Panc1 (cell line): ENCODE measurements around the gene ATP10A. TPM values are rescaled to one million over a fixed set of nuclear protein-coding genes. Genes with fewer than 3 reads are reported as not detected.

Experiments used
- ATAC-seq: fragments of 200-7000 bp; cut with Tn5 transposase; 2 replicates; pipeline ENCODE4 v1.9.1; 2020; ENCODE audit warnings: mild to moderate bottlenecking, moderate library complexity
- BruUV-seq: library from RNA; stranded (reverse); fragments of 400-500 nt; replicated peaks from 2 replicates; lab custom pipeline; 2021; lab: Mats Ljungman, UMichigan
- CTCF ChIA-PET: fragments of 300-600 bp; sonication (Branson Sonifier 250); formaldehyde crosslinking; loops from one replicate; lab custom pipeline; 2022; ENCODE audit warnings: antibody characterized with exemption; lab: Charles Lee
- POLR2A ChIA-PET: fragments of 300-600 bp; sonication (Branson Sonifier 250); formaldehyde crosslinking; loops from one replicate; lab custom pipeline; 2022; ENCODE audit warnings: antibody characterized with exemption; lab: Charles Lee
- DNase-seq: peaks from one replicate; pipeline ENCODE4 v3.0.0-alpha.2; 2010; ENCODE audit warnings: low read depth, low spot score
- H3K27ac ChIP-seq: 2 replicates; pipeline ENCODE4 v1.5.1; 2011; ENCODE audit warnings: mild to moderate bottlenecking, low read length, inconsistent platforms
- H3K27me3 ChIP-seq: fragments of 200-500 bp; sonication (Bioruptor generic); 2 replicates; pipeline ENCODE4 v1.6.0; 2014; ENCODE audit warnings: low read length, inconsistent platforms; ENCODE audit not compliant: control insufficient read depth, insufficient read depth
- H3K36me3 ChIP-seq: fragments of 200-500 bp; sonication (Bioruptor generic); 2 replicates; pipeline ENCODE4 v1.5.1; 2014; ENCODE audit warnings: inconsistent platforms, mild to moderate bottlenecking, low read length, moderate library complexity; ENCODE audit not compliant: control insufficient read depth, insufficient read depth
- H3K4me1 ChIP-seq: 2 replicates; pipeline ENCODE4 v1.5.1; 2011; ENCODE audit warnings: inconsistent platforms, mild to moderate bottlenecking, low read length, moderate library complexity; ENCODE audit not compliant: control insufficient read depth, insufficient read depth
- H3K4me3 ChIP-seq, 2 experiments: 2 replicates each; pipeline ENCODE4 v1.5.1; 2011 to 2012; ENCODE audit warnings: low read depth in 2 of 2, low read length in 2 of 2, mild to moderate bottlenecking in 2 of 2, inconsistent platforms in 1 of 2, moderate library complexity in 1 of 2
- H3K9me3 ChIP-seq: fragments of 200-500 bp; sonication (Bioruptor generic); 2 replicates; pipeline ENCODE4 v1.5.1; 2014; ENCODE audit warnings: low read depth, mild to moderate bottlenecking, inconsistent platforms, low read length, moderate library complexity; ENCODE audit not compliant: control insufficient read depth, insufficient read depth
- CTCF ChIP-seq: fragments of 450-650 bp; IDR thresholded peaks from 2 replicates; pipeline ENCODE4 v1.5.1; 2017; ENCODE audit warnings: mild to moderate bottlenecking
- POLR2AphosphoS5 ChIP-seq: IDR thresholded peaks from 2 replicates; pipeline ENCODE4 v1.6.1; 2012; ENCODE audit warnings: mild to moderate bottlenecking, low read depth, low read length, moderate library complexity
- REST ChIP-seq, 2 experiments: IDR thresholded peaks; 2 replicates each; pipeline ENCODE4 v1.6.1; 2011 to 2012; ENCODE audit warnings: low read depth in 2 of 2, control low read depth in 1 of 2, low read length in 1 of 2, mild to moderate bottlenecking in 1 of 2, moderate library complexity in 1 of 2; ENCODE audit not compliant: insufficient read depth in 1 of 2
- SIN3A ChIP-seq: IDR thresholded peaks from 2 replicates; pipeline ENCODE4 v1.6.1; 2012; ENCODE audit warnings: low read depth, mild to moderate bottlenecking, low read length, moderate library complexity, borderline replicate concordance; ENCODE audit not compliant: insufficient read depth
- TCF7L2 ChIP-seq: IDR thresholded peaks from 2 replicates; pipeline ENCODE4 v1.6.1; 2011; ENCODE audit warnings: mild to moderate bottlenecking, low read depth, low read length, inconsistent platforms
- in situ Hi-C: cut with HindIII; loops from 2 replicates; pipeline ENCODE4 v1.10.0; 2016; ENCODE audit warnings: low sequenced_read_pairs, low pct_unique_long_range_greater_than_20kb
- intact Hi-C: fragments of 100-400 bp; cut with micrococcal nuclease; formaldehyde crosslinking; loops from one replicate; pipeline ENCODE4 v1.10.0; 2022; ENCODE audit not compliant: unreplicated experiment
- total RNA-seq: library from RNA; stranded (reverse); gene quantifications from one replicate; pipeline ENCODE4 v1.2.1, GENCODE V29; 2021; ENCODE audit not compliant: unreplicated experiment

Gene ATP10A
- total RNA-seq, 1 experiment from 2014 or later, result 0.31 TPM

GRCh38 chr15:25688166-25688565 lies 175.0 kb downstream of the ATP10A start:
- POLR2A ChIA-PET, result no interaction called here
- ATAC-seq (no peak), DNase-seq (no peak)
- Histone ChIP-seq H3K36me3 (no peaks in the 10 kb centered on the region), H3K27me3 (no peaks in the 10 kb centered on the region), H3K9me3 (no peaks in the 10 kb centered on the region), H3K4me1 (no peaks in the 10 kb centered on the region), H3K4me3 (no peak overlapping the region), H3K27ac (no peak overlapping the region)
- CTCF ChIA-PET, result no interaction called here
- BruUV-seq, result no TSS peak
- TF ChIP-seq POLR2AphosphoS5 (no peak), SIN3A (no peak), TCF7L2 (no peak), REST (IDR thresholded peaks at IDR 0.05; ENCODE audit: insufficient read depth in 1 of 2, low read depth in 2 of 2, low read length in 1 of 2) (no peak), CTCF (no peak)
- in situ Hi-C loops, result no loop called here
- intact Hi-C loops, result loop anchor here (10.0 kb wide), 1 partner anchor 183 kb away; no protein-coding TSS in a partner anchor

- in situ Hi-C loops (no loop called here), intact Hi-C loops (loop anchor here (10.0 kb wide), 1 partner anchor 183 kb away; no protein-coding TSS in a partner anchor)
- Histone ChIP-seq H3K27me3 (no peaks in the 10 kb centered on the region), H3K4me3 (no peak overlapping the region), H3K27ac (no peak overlapping the region), H3K4me1 (no peaks in the 10 kb centered on the region), H3K9me3 (no peaks in the 10 kb centered on the region), H3K36me3 (no peaks in the 10 kb centered on the region)
- ChIA-PET POLR2A (no interaction called here), CTCF (no interaction called here)
- ATAC-seq, result no peak
- TF ChIP-seq REST (IDR thresholded peaks at IDR 0.05; ENCODE audit: insufficient read depth in 1 of 2, low read depth in 2 of 2, low read length in 1 of 2) (no peak), SIN3A (no peak), TCF7L2 (no peak), CTCF (no peak), POLR2AphosphoS5 (no peak)
- no TSS peak for BruUV-seq
- no peak for DNase-seq
These were observed 175.4 kb downstream of the ATP10A start for GRCh38 chr15:25687689-25688088.
